NCI-H526 (cell line): ENCODE measurements around the gene STARD13.

Source experiments
- DNase-seq, 2 experiments: peaks; one replicate each; lab custom pipeline; 2025; lab: John Stamatoyannopoulos, UW

The STARD13 gene

DNA sequence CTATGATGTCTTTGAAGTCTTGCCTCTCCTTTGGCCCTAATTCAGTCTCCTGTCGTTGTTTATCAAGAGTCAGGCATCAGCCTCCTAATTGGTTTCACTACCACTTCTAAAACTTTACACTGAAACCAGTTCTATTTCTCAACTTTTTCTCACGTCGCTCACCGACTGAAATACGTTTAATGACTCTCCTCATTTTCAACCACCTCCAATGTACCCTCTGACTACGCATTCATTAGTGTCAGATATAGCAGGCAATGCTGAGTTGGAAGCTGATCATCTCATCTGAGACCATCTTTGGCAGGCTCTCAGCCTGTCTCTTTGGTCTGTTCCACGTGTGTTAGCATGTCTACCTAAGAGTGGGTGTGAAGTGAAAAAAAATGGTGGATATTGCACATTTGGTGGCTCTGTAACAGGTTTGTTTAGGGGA is 141.2 kb downstream of the STARD13 start:
- no peak for DNase-seq

DNA sequence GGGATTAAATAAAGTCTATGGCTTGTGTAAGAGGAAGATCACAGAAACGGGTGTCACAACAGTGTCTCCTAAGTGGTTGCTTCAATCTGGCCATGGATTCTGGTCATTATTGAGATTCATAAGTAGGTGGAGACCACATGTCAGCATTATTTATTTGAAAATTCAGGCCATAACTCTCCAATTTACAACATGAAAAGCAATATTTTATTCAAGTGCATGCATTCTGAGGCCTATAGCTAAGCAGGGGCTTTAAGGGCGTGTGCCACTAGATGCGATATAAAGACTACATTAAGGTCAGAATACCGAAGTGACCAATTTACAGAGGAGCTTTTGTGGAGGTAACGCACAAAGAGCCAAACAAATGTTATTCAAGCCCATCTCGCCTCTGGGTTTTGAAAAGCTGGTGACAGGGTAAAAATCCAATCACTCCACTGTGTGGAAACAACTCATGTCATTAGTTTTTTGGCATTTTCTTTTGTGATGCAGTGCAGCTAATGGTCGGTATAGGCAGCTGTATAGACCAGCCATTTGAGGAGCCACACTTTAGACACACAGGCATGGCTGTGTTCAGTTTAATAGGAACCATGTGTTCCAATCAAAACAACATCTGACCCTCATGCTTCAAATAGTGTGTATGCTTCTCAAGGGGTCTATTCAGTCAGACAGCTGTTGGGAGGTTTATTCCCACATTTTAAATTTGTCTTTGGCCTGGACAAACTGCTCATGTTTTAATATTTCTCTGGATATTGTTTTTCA is 145.6 kb downstream of the STARD13 start:
- DNase-seq, result no peak

DNA sequence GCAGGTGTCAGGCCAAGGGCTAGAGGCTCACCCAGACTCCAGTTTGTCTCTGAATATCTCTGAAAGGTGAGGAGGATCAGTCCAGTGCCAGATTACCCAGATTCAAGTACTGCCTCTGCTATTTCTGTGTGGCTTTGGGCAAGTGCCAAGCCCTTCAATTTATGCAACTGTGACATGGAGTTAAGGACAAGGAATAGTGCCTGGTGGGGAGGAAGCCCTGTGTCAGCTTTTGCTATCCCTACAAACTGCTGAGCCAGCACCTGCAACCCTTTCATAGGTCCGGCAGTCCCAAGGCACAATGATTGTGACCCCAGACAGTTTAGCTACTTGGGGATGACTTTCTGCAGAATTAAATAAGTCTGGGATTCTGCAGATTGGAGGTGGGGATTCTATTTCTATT is 146.4 kb downstream of the STARD13 start:
- no peak for DNase-seq

- no peak for DNase-seq
These were observed 147.1 kb downstream of the STARD13 start for GRCh38 chr13:33138441-33138840.

DNA sequence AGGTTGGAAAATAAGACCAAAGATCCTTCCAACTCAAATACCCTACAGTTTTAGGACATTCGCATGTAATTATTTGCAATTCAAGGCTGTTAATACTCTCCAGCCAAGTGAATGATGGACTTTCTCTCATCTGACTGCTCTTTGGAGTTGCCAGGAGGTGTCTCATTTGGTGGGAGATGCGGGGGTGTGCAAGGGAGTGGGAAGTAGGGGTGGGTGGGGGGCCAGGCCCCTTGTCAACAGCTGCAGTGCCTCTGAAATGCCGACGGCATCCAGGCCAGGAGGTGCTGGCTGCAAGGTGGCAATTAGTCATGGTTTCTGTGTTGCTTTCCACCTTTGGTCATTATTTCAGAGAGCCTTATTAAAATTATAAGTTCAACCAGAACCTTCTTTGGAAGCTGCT is 147.8 kb downstream of the STARD13 start:
- no peak for DNase-seq

- no peak for DNase-seq
These were observed 150.5 kb downstream of the STARD13 start for GRCh38 chr13:33135097-33135496.

DNA sequence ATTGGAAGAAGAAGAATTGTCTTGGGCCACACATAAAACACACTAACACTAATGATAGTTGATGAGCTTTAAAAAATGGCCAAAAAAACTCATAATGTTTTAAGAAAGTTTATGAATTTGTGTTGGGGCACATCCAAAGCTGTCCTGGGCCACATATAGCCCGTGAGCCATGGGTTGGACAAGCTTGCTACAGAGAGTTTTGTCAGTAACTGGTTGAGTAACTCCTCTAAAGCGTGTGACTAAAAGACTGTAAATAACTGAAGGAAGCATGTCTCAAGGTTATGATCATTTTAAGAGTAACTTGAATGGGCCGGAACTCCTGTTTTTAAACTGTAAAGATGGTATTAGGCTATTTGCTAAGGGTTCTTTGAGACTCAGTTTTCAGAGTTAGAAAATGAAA is 151.3 kb downstream of the STARD13 start:
- DNase-seq, result no peak

DNA sequence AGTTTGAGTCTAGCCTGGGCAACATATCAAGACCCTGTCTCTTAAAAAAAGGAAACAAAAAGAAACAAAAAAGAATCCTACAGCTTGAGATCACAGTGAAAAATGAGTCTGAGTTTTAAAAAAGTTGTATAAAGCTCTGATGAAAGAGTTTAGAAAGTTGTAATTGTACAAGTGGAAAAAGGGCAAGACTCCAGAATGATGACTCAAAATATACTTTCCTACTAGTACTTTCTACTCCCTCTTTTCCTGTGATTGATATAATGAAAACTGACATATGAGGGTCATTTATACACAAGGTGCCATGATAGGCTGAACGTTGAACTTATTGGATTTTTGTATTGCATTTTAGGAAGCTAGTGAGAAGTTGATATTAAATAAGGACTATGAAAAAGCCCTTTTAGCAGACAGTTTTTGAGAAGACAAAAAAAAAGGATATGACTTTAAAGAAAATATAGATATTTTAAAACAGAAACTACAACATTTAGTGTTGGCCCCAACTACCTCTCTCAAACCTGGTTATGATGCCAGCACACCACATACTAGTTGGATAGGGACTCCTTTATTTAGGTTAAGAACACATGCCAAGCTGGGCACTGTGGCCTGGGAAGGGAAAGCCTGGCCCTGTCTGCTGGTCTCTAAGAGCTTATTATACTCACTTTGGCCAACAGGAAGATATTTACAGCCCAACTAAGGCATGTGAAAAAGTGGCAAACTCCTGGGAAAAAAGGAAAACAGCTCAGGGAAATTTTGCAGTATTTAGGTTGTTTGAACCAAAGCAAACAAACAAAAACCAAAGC is 152.7 kb downstream of the STARD13 start:
- DNase-seq, result no peak

GRCh38 chr13:33129886-33130285 is 155.7 kb downstream of the STARD13 start:
- no peak for DNase-seq

- no peak for DNase-seq
These were observed 156.3 kb downstream of the STARD13 start for GRCh38 chr13:33129094-33129832.

GRCh38 chr13:33128134-33128533 is 157.4 kb downstream of the STARD13 start:
- no peak for DNase-seq

- DNase-seq, result no peak
These were observed 158.5 kb downstream of the STARD13 start for GRCh38 chr13:33127009-33127551.

GRCh38 chr13:33125821-33126570 is 159.6 kb downstream of the STARD13 start:
- DNase-seq, result no peak

DNA sequence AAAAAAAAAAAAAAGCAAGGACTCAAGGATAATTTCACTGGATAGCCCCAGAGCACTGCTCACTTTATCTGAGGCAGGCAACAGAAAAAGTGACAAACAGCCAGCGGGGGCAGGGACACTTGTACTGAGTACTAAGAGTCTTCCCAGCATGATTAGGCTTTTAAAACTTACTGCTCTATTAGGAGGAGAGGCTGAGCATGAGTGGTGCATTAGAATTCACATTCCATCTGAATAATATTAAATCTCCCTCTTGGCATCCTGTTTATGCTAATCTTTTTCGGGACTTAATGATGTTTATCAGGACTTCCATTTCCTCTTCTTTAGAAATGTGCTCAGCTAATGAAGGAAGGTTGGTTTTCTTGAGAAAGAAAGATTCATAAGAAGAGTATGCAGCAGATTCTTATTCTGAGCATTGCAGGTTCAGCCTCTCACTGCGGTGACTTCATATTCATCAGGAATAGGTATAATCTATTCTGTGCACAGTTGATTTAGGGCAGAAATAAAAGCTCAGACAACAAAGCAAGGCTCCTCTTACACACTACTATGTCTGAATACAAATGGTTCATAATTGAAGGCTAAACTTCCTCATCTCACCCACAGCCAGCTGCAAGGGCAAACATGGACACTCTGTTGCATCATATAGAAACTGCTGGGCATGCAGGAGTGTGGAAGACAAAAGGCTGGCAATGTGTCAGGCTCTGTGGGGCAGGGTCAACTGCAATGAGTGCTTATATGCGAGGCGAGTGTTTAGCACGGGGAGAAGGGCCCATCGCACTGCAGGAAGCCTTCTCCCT is 162.3 kb downstream of the STARD13 start:
- DNase-seq, result no peak

DNA sequence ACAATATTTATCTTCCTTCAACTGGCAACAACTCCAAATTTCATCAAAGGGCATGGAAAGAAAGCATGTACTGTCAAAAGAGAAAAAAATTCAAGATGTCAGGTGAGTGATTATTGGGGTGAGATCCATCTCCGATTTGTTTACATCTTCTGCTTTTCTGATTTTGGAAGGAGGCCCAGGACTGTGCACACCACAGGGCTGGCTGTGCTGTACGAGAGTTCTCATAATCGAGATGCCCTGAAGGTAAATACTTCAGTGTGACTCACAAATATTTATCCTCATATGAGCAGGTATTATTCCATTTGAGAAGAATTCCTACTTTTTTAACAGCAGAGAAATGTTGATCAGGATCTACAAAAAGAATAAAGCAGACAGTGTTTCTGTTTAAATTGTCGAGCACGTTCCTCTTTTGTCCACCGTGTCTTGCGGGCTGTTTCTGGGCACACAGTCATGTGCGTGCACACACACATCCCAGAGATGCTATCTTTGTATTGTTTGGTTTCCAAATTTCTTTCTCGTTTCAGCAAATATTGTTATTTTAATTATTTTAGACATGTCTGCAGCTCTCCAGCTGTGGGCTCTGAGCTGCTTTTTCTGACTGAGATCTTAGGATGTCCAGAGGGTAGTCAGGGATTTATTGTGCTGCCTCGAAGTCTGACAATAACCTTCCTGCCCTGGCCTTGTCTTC is 165.6 kb downstream of the STARD13 start:
- DNase-seq, result no peak

- DNase-seq, result no peak
These were observed 166.4 kb downstream of the STARD13 start for GRCh38 chr13:33119022-33119781.

GRCh38 chr13:33116321-33117010 is 169.1 kb downstream of the STARD13 start:
- no peak for DNase-seq

DNA sequence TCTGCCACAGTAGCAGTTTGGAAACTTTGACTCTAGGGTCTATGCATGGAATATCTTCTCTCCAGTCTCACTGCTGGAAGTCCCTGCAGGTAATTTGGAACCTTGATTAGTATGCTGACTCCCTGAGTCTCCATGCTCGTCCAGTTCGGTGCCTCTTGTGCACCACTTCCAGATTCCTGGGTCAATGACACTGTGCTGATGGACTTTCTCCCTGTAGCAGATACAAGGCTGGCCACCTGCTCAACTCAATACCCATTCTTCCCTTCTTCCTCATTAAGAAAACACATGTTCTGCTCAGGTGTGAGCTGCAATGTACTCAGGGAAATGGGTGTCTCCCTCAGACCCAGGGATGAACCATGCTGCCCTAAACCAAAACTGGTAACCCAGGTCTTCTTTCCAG is 170.3 kb downstream of the STARD13 start:
- no peak for DNase-seq

DNA sequence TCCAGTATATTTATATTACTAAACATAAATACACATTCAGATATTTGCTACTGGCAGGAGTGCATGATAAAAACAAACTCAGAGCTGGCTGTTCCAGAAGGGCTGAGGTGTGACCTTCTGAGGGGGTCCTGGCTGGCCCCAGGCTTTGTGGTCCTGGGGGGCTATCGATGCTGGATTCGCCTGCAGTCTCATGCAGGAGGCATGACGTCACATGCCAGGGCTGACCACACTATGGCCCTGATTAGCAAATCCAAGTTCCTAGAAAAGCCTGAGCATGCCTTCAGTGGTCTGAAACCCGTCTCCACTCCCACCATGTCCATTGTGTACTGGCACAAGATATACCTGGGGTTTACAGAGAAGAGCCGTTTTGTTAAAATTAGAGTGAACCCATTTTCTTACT is 171.4 kb downstream of the STARD13 start:
- DNase-seq, result no peak
